GM12878 (cell line): ENCODE results near the gene SPTBN1. TPM values are rescaled to one million over a fixed set of nuclear protein-coding genes. Genes with fewer than 3 reads are reported as not detected.

Experiments used
- CBFB ChIP-seq: IDR thresholded peaks from 2 replicates; pipeline ENCODE4 v1.6.1; 2016; ENCODE audit warnings: antibody characterized with exemption, low read depth
- ETV6 ChIP-seq, 2 experiments: fragments of 450-650 bp in 1 of 2; IDR thresholded peaks in 1 of 2; conservative IDR thresholded peaks in 1 of 2; 2 replicates each; pipeline ENCODE4 v1.6.1; 2014; ENCODE audit warnings: antibody characterized with exemption in 1 of 2, borderline replicate concordance in 1 of 2, low read depth in 1 of 2, mild to moderate bottlenecking in 1 of 2, moderate library complexity in 1 of 2
- HDAC2 ChIP-seq: fragments of 200-600 bp; sonication (generic); IDR thresholded peaks from 2 replicates; pipeline ENCODE4 v1.6.1; 2017
- HDAC6 ChIP-seq: fragments of 200-600 bp; sonication (generic); IDR thresholded peaks from one replicate; pipeline ENCODE4 v1.8.0; 2017; ENCODE audit warnings: antibody characterized with exemption; ENCODE audit not compliant: unreplicated experiment
- HDGF ChIP-seq: fragments of 450-650 bp; IDR thresholded peaks from 2 replicates; pipeline ENCODE4 v1.6.1; 2016; ENCODE audit warnings: antibody characterized with exemption
- IKZF1 ChIP-seq: fragments of 450-650 bp; conservative IDR thresholded peaks from 2 replicates; pipeline ENCODE4 v1.6.1; 2017; ENCODE audit warnings: antibody characterized with exemption, mild to moderate bottlenecking
- IRF4 ChIP-seq: IDR thresholded peaks from 2 replicates; pipeline ENCODE4 v1.6.1; 2011; ENCODE audit warnings: low read depth, low read length
- KDM1A ChIP-seq: fragments of 200-600 bp; sonication (generic); IDR thresholded peaks from 2 replicates; pipeline ENCODE4 v1.6.1; 2016; ENCODE audit warnings: borderline replicate concordance
- MYB ChIP-seq: fragments of 150-350 bp; IDR thresholded peaks from 2 replicates; pipeline ENCODE4 v1.6.1; 2014; ENCODE audit warnings: mild to moderate bottlenecking, low read depth, low read length, borderline replicate concordance
- MYC ChIP-seq: IDR thresholded peaks from 2 replicates; pipeline ENCODE4 v1.6.1; 2011; ENCODE audit warnings: mild to moderate bottlenecking, low read length, moderate library complexity, inconsistent platforms; ENCODE audit not compliant: insufficient read depth, insufficient replicate concordance, insufficient read length, severe bottlenecking
- NBN ChIP-seq: fragments of 450-650 bp; IDR thresholded peaks from 2 replicates; pipeline ENCODE4 v1.6.1; 2016
- NFIC ChIP-seq: IDR thresholded peaks from 2 replicates; pipeline ENCODE4 v1.6.1; 2012; ENCODE audit warnings: low read depth, mild to moderate bottlenecking, inconsistent platforms, low read length, moderate library complexity
- NFYB ChIP-seq: IDR thresholded peaks from 2 replicates; pipeline ENCODE4 v1.6.1; 2011; ENCODE audit warnings: low read depth, mild to moderate bottlenecking, low read length, improper control_type of control experiment, moderate library complexity; ENCODE audit not compliant: insufficient read depth
- NRF1 ChIP-seq: conservative IDR thresholded peaks from 2 replicates; pipeline ENCODE4 v1.6.1; 2011; ENCODE audit warnings: mild to moderate bottlenecking, low read depth, low read length, improper control_type of control experiment
- PAX5 ChIP-seq: IDR thresholded peaks from 2 replicates; pipeline ENCODE4 v1.6.1; 2011; ENCODE audit warnings: low read depth, low read length, borderline replicate concordance
- PAX8 ChIP-seq: fragments of 450-650 bp; IDR thresholded peaks from 2 replicates; pipeline ENCODE4 v1.6.1; 2017; ENCODE audit warnings: mild to moderate bottlenecking, moderate library complexity
- PBX3 ChIP-seq: IDR thresholded peaks from 2 replicates; pipeline ENCODE4 v1.6.1; 2011; ENCODE audit warnings: mild to moderate bottlenecking, low read depth, low read length, moderate library complexity; ENCODE audit not compliant: insufficient replicate concordance
- POU2F2 ChIP-seq: IDR thresholded peaks from 3 replicates; pipeline ENCODE4 v1.6.1; 2011; ENCODE audit warnings: low read depth, mild to moderate bottlenecking, low read length, borderline replicate concordance
- SMARCA5 ChIP-seq: fragments of 450-650 bp; IDR thresholded peaks from 2 replicates; pipeline ENCODE4 v1.6.1; 2017; ENCODE audit warnings: mild to moderate bottlenecking
- SRF ChIP-seq, 2 experiments: IDR thresholded peaks; 2 replicates each; pipeline ENCODE4 v1.6.1; 2011; ENCODE audit warnings: low read depth in 2 of 2, low read length in 2 of 2, mild to moderate bottlenecking in 1 of 2, moderate library complexity in 1 of 2
- SUPT20H ChIP-seq: IDR thresholded peaks from 2 replicates; pipeline ENCODE4 v1.6.1; 2011; ENCODE audit warnings: low read depth, mild to moderate bottlenecking, low read length, moderate library complexity, borderline replicate concordance; ENCODE audit not compliant: control insufficient read depth
- ZBTB11 ChIP-seq: fragments of 450-650 bp; formaldehyde crosslinking; IDR thresholded peaks from 2 replicates; pipeline ENCODE4 v1.5.0; 2022; ENCODE audit warnings: mild to moderate bottlenecking, missing genetic modification characterization
- polyA plus RNA-seq, 11 experiments: library from polyadenylated mRNA; depleted of rRNA in 4 of 11; unstranded in 6 of 11; stranded (reverse) in 5 of 11; fragments of >200 nt; fragmentation: Nextera tagmentation in 4 of 11; fragmentation: Illumina TruSeq in 1 of 11; extraction: Ambion mirVana in 4 of 11; extraction: Trizol in 1 of 11; gene quantifications; 1 replicate in 1 of 11; 2 replicates in 10 of 11; pipeline versions ENCODE4 v1.2.1 to v1.2.3, GENCODE V29; 2011 to 2016; ENCODE audit warnings: inconsistent platforms in 2 of 11, missing spikeins in 2 of 11, low read depth in 1 of 11
- total RNA-seq, 4 experiments: library from RNA; depleted of rRNA in 3 of 4; stranded (reverse); fragments of >200 nt in 3 of 4; fragmentation: Illumina TruSeq in 1 of 4; extraction: Trizol in 1 of 4; gene quantifications; 2 replicates each; pipeline versions ENCODE4 v1.2.1 to v1.2.3, GENCODE V29; 2013 to 2021

The SPTBN1 gene
- total and polyA plus RNA-seq, 10 of the 15 experiments (the other 5 are each of a cell fraction or from before 2014, with no cell fraction given), result 20.6 to 154 (median 76.7) TPM

DNA sequence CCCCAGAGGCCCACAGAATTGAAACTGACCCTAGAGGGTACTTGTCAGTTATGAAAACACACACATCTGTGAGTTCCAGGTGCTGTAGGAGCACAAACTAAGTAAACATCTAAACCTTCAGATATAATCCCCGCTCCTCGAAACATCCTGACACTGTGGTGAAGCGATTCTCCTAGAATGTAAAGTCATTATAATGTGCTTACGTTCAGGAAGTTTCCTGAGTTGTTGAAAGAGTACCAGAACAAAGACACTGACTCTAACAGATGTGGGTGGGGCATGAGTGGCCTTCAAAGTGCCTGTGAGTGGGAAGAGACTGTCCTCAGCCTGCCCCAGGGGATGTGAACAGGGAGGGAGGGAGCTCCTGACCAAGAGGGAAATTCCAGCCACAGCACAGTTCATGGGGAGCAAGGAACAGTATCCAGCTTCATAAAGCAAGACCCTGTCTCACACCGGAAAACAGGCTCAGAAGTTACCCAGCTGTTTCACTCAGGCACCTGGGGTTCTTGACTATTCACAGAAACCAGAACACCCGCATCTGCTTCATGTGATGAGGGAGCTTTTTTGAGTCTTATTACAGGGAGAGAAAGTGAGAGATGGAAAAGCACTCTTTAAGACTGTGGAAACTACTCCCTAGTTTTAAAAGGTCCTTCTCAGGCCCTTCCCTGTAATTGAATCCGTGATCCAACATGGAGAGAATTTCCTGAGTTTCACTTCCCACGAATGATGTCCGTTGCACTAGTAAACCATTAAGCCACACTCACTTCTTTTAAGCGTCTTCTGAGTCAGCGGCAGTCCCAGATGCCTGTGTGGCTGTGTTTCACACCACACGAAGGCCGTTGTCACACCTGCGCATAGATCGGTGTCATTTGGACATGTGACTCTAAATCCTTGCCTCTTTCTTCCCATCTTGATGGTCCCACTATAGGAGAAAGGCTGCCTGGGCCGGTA, 178.7 kb downstream of the SPTBN1 start (continued):
- peak; percentile 51; the same call in 1 of the 2 replicates for TF ChIP-seq SMARCA5
- peak; percentile 83 for TF ChIP-seq POU2F2
- TF ChIP-seq ETV6 (conservative IDR thresholded peaks at IDR 0.05 in 1 of 2, IDR thresholded peaks at IDR 0.05 in 1 of 2; ENCODE audit: borderline replicate concordance in 1 of 2, low read depth in 1 of 2), result peak in 1 of 2 experiments; percentile 75; a peak in 2 of 4 replicates
- TF ChIP-seq NFIC, result peak; percentile 90
- TF ChIP-seq MYC, result no peak
- TF ChIP-seq PBX3, result peak; percentile 63
- no peak for TF ChIP-seq HDAC2
- no peak for TF ChIP-seq SUPT20H
- TF ChIP-seq ZBTB11 (CRISPR knock-in tag), result no peak
- TF ChIP-seq NBN, result peak; percentile 87
- no peak for TF ChIP-seq NFYB
- peak; percentile 30; the same call in 1 of the 2 replicates for TF ChIP-seq NRF1
- TF ChIP-seq SRF (IDR thresholded peaks at IDR 0.05; ENCODE audit: low read depth in 2 of 2, low read length in 2 of 2), result no peak
- peak; percentile 65 for TF ChIP-seq HDGF
- peak; percentile 54; the same call in 1 of the 2 replicates for TF ChIP-seq CBFB
- TF ChIP-seq HDAC6, result no peak
- TF ChIP-seq IRF4, result peak; percentile 77
- no peak for TF ChIP-seq KDM1A
- TF ChIP-seq PAX5, result peak; percentile 53; the same call in 1 of the 2 replicates
- TF ChIP-seq IKZF1, result peak; percentile 99
- peak; percentile 82 for TF ChIP-seq MYB
- no peak for TF ChIP-seq PAX8
